Activated T-cell treated with anti-CD3 and anti-CD28 coated beads, Interleukin-2, amount 50 U/mL, for 24 hours (primary cell): Measurements from ENCODE around the gene CYB5R2.

Source experiments
- DNase-seq: peaks from one replicate; pipeline ENCODE4 v3.0.0-alpha.2; 2020
- H3K27ac Mint-ChIP-seq: 2 replicates; pipeline ENCODE4 v1.8.0; 2020; ENCODE audit warnings: mild to moderate bottlenecking, mixed read lengths
- H3K27me3 Mint-ChIP-seq: 2 replicates; pipeline ENCODE4 v1.8.0; 2020; ENCODE audit warnings: mixed read lengths
- H3K36me3 Mint-ChIP-seq: 2 replicates; pipeline ENCODE4 v1.8.0; 2020; ENCODE audit warnings: low read depth, mixed read lengths
- H3K4me1 Mint-ChIP-seq: 2 replicates; pipeline ENCODE4 v1.8.0; 2020; ENCODE audit warnings: low read depth, mixed read lengths
- H3K4me3 Mint-ChIP-seq: 2 replicates; pipeline ENCODE4 v1.8.0; 2020; ENCODE audit warnings: mild to moderate bottlenecking, moderate library complexity, mixed read lengths
- H3K9me3 Mint-ChIP-seq: 2 replicates; pipeline ENCODE4 v1.8.0; 2020; ENCODE audit warnings: mixed read lengths

The CYB5R2 gene

GRCh38 chr11:7657306-7658025 lies 15.8 kb downstream of the CYB5R2 start:
- Mint-ChIP-seq H3K4me1 (no peaks in the 10 kb centered on the region), H3K27ac (no peak overlapping the region), H3K9me3 (no peaks in the 10 kb centered on the region), H3K27me3 (no peaks in the 10 kb centered on the region), H3K4me3 (no peak overlapping the region), H3K36me3 (peaks cover 9% of the 10 kb centered on the region)
- DNase-seq: no peak

GRCh38 chr11:7656704-7657103 lies 16.6 kb downstream of the CYB5R2 start:
- H3K4me3 Mint-ChIP-seq: no peak overlapping the region
- no peaks in the 10 kb centered on the region for H3K27me3 Mint-ChIP-seq
- H3K4me1 Mint-ChIP-seq: no peaks in the 10 kb centered on the region
- no peak overlapping the region for H3K27ac Mint-ChIP-seq
- DNase-seq: no peak
- peaks cover 15% of the 10 kb centered on the region for H3K36me3 Mint-ChIP-seq
- no peaks in the 10 kb centered on the region for H3K9me3 Mint-ChIP-seq

- H3K9me3 Mint-ChIP-seq: no peaks in the 10 kb centered on the region
- no peaks in the 10 kb centered on the region for H3K27me3 Mint-ChIP-seq
- no peak for DNase-seq
- no peaks in the 10 kb centered on the region for H3K4me1 Mint-ChIP-seq
- H3K4me3 Mint-ChIP-seq: no peak overlapping the region
- no peak overlapping the region for H3K27ac Mint-ChIP-seq
- H3K36me3 Mint-ChIP-seq: peaks cover 23% of the 10 kb centered on the region
These were observed 17.8 kb downstream of the CYB5R2 start for GRCh38 chr11:7655253-7656217.

- Mint-ChIP-seq H3K4me1 (no peaks in the 10 kb centered on the region), H3K27me3 (no peaks in the 10 kb centered on the region), H3K27ac (no peak overlapping the region), H3K9me3 (no peaks in the 10 kb centered on the region), H3K36me3 (peaks cover 23% of the 10 kb centered on the region), H3K4me3 (no peak overlapping the region)
- DNase-seq: no peak
These were observed 19.1 kb downstream of the CYB5R2 start for GRCh38 chr11:7654195-7654705.

- H3K27me3 Mint-ChIP-seq: no peaks in the 10 kb centered on the region
- H3K4me3 Mint-ChIP-seq: no peak overlapping the region
- peaks cover 23% of the 10 kb centered on the region for H3K36me3 Mint-ChIP-seq
- no peak overlapping the region for H3K27ac Mint-ChIP-seq
- no peaks in the 10 kb centered on the region for H3K4me1 Mint-ChIP-seq
- no peaks in the 10 kb centered on the region for H3K9me3 Mint-ChIP-seq
- no peak for DNase-seq
These were observed 21.6 kb downstream of the CYB5R2 start for GRCh38 chr11:7651700-7652099.

- no peaks in the 10 kb centered on the region for H3K9me3 Mint-ChIP-seq
- H3K36me3 Mint-ChIP-seq: peaks cover 23% of the 10 kb centered on the region
- H3K27ac Mint-ChIP-seq: no peak overlapping the region
- no peaks in the 10 kb centered on the region for H3K27me3 Mint-ChIP-seq
- no peak for DNase-seq
- H3K4me3 Mint-ChIP-seq: no peak overlapping the region
- H3K4me1 Mint-ChIP-seq: no peaks in the 10 kb centered on the region
These were observed 22.2 kb downstream of the CYB5R2 start for GRCh38 chr11:7651140-7651551.

- Mint-ChIP-seq H3K27ac (no peak overlapping the region), H3K9me3 (no peaks in the 10 kb centered on the region), H3K4me1 (no peaks in the 10 kb centered on the region), H3K4me3 (no peak overlapping the region), H3K36me3 (peaks cover 19% of the 10 kb centered on the region), H3K27me3 (no peaks in the 10 kb centered on the region)
- no peak for DNase-seq
These were observed 25.0 kb downstream of the CYB5R2 start for GRCh38 chr11:7648264-7648663.

- Mint-ChIP-seq H3K4me3 (no peak overlapping the region), H3K9me3 (no peaks in the 10 kb centered on the region), H3K36me3 (peaks cover 13% of the 10 kb centered on the region), H3K27me3 (no peaks in the 10 kb centered on the region), H3K4me1 (no peaks in the 10 kb centered on the region), H3K27ac (no peak overlapping the region)
- no peak for DNase-seq
These were observed 26.4 kb downstream of the CYB5R2 start for GRCh38 chr11:7646866-7647265.

- H3K36me3 Mint-ChIP-seq: peaks cover 10% of the 10 kb centered on the region
- no peak for DNase-seq
- H3K27me3 Mint-ChIP-seq: no peaks in the 10 kb centered on the region
- H3K4me1 Mint-ChIP-seq: no peaks in the 10 kb centered on the region
- H3K4me3 Mint-ChIP-seq: no peak overlapping the region
- no peak overlapping the region for H3K27ac Mint-ChIP-seq
- no peaks in the 10 kb centered on the region for H3K9me3 Mint-ChIP-seq
These were observed 28.1 kb downstream of the CYB5R2 start for GRCh38 chr11:7645206-7645605.

GRCh38 chr11:7643314-7643713 lies 30.0 kb downstream of the CYB5R2 start:
- H3K9me3 Mint-ChIP-seq: no peaks in the 10 kb centered on the region
- no peak for DNase-seq
- H3K4me1 Mint-ChIP-seq: no peaks in the 10 kb centered on the region
- H3K27ac Mint-ChIP-seq: no peak overlapping the region
- H3K36me3 Mint-ChIP-seq: peaks cover 10% of the 10 kb centered on the region
- H3K27me3 Mint-ChIP-seq: no peaks in the 10 kb centered on the region
- no peak overlapping the region for H3K4me3 Mint-ChIP-seq

- H3K9me3 Mint-ChIP-seq: no peaks in the 10 kb centered on the region
- peaks cover 10% of the 10 kb centered on the region for H3K36me3 Mint-ChIP-seq
- DNase-seq: no peak
- no peak overlapping the region for H3K27ac Mint-ChIP-seq
- H3K27me3 Mint-ChIP-seq: no peaks in the 10 kb centered on the region
- no peaks in the 10 kb centered on the region for H3K4me1 Mint-ChIP-seq
- H3K4me3 Mint-ChIP-seq: no peak overlapping the region
These were observed 30.6 kb downstream of the CYB5R2 start for GRCh38 chr11:7642747-7643146.

GRCh38 chr11:7640816-7641215 lies 32.5 kb downstream of the CYB5R2 start:
- Mint-ChIP-seq H3K27me3 (no peaks in the 10 kb centered on the region), H3K27ac (no peak overlapping the region), H3K9me3 (no peaks in the 10 kb centered on the region), H3K4me1 (no peaks in the 10 kb centered on the region), H3K36me3 (peaks cover 10% of the 10 kb centered on the region), H3K4me3 (no peak overlapping the region)
- DNase-seq: no peak

GRCh38 chr11:7639643-7640025 lies 33.7 kb downstream of the CYB5R2 start:
- DNase-seq: no peak
- H3K4me1 Mint-ChIP-seq: no peaks in the 10 kb centered on the region
- no peaks in the 10 kb centered on the region for H3K27me3 Mint-ChIP-seq
- no peak overlapping the region for H3K4me3 Mint-ChIP-seq
- no peak overlapping the region for H3K27ac Mint-ChIP-seq
- H3K9me3 Mint-ChIP-seq: no peaks in the 10 kb centered on the region
- H3K36me3 Mint-ChIP-seq: peaks cover 10% of the 10 kb centered on the region

- Mint-ChIP-seq H3K4me3 (no peak overlapping the region), H3K27ac (no peak overlapping the region), H3K36me3 (peaks cover 12% of the 10 kb centered on the region), H3K27me3 (no peaks in the 10 kb centered on the region), H3K9me3 (no peaks in the 10 kb centered on the region), H3K4me1 (no peaks in the 10 kb centered on the region)
- DNase-seq: no peak
These were observed 34.3 kb downstream of the CYB5R2 start for GRCh38 chr11:7638710-7639642.
